Stimulated activated CD4-positive, alpha-beta T cell treated with anti-CD3 and anti-CD28 coated beads, Interleukin-4, amount 100 ng/mL, for 48 hours (primary cell): ENCODE results near the gene SLC16A14.

Source experiments
- DNase-seq, 2 donors: peaks; one replicate each; pipeline ENCODE4 v3.0.0-alpha.2; 2020; ENCODE audit warnings: low read depth in 2 of 2

SLC16A14 gene

GRCh38 chr2:230043025-230043424 is 25.7 kb downstream of the SLC16A14 start:
- DNase-seq, result no peak

- no peak for DNase-seq
Measured at GRCh38 chr2:230042195-230042594, 26.5 kb downstream of the SLC16A14 start.

- no peak for DNase-seq
Measured at GRCh38 chr2:230023313-230023712, 45.4 kb downstream of the SLC16A14 start.

- DNase-seq, result no peak
Measured at GRCh38 chr2:230019742-230020141, 49.0 kb downstream of the SLC16A14 start.

- no peak for DNase-seq
Measured at GRCh38 chr2:230018153-230018552, 50.6 kb downstream of the SLC16A14 start.

GRCh38 chr2:230016844-230017243 is 51.9 kb downstream of the SLC16A14 start:
- DNase-seq, result no peak

GRCh38 chr2:230012267-230012884 is 56.3 kb downstream of the SLC16A14 start:
- DNase-seq, result no peak

GRCh38 chr2:230011617-230012016 is 57.1 kb downstream of the SLC16A14 start:
- no peak for DNase-seq

- no peak for DNase-seq
Measured at GRCh38 chr2:230010501-230010900, 58.2 kb downstream of the SLC16A14 start.

GRCh38 chr2:230008708-230009066 is 60.0 kb downstream of the SLC16A14 start:
- DNase-seq, result no peak

- peak; percentile 74 to 90 for DNase-seq
Measured at GRCh38 chr2:230007931-230008707, 60.6 kb downstream of the SLC16A14 start.

GRCh38 chr2:230000118-230000841 is 68.4 kb downstream of the SLC16A14 start:
- no peak for DNase-seq

- no peak for DNase-seq
Measured at GRCh38 chr2:229997565-229997964, 71.2 kb downstream of the SLC16A14 start.

GRCh38 chr2:229996320-229996719 is 72.4 kb downstream of the SLC16A14 start:
- DNase-seq, result no peak

GRCh38 chr2:229993236-229993635 is 75.5 kb downstream of the SLC16A14 start:
- no peak for DNase-seq
